Measurements from ENCODE around the gene MAML3.

The MAML3 gene

DNA sequence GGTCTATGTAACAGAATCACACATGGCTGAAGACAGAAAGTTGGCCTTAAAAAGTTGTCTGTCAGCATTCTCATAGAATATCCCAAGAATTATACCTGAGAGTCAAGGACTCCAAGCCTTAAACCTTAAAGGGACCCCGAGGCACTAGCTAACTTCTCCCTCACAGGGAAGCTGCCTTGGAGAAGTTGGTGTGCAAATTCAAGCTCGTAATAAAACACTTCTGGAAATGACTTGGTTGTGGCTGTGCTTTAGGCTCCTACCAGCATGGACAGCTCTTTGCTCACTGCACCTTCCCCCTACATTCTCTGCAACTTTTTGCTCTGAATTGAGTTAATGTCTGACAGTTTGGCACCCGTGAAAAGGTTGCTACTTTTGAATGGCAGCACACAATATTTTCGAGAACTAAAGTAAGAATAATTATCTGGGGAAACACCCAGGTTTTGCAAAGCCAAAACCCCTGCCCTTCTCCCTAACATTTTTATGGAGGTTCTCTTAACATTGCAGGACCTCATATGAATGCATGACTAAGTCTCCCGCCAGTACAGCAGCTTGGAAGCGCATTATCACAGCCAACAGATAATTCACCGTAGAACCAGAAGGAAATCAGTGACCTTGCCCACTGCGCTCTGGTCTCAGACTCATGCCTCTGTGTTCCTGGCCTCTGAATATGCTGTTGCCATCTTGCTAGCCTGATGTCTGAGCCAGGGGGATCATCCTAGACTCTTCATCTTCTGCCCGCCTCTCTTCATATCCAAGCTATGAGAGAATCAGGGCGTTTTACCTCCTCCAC, 397.4 kb downstream of the MAML3 start:
- no peak for TF ChIP-seq GATA2 (IDR thresholded peaks at IDR 0.05; ENCODE audit: low read depth, low read length)
- no peak for TF ChIP-seq GATA3 (IDR thresholded peaks at IDR 0.05; ENCODE audit: low read depth, low read length)

DNA sequence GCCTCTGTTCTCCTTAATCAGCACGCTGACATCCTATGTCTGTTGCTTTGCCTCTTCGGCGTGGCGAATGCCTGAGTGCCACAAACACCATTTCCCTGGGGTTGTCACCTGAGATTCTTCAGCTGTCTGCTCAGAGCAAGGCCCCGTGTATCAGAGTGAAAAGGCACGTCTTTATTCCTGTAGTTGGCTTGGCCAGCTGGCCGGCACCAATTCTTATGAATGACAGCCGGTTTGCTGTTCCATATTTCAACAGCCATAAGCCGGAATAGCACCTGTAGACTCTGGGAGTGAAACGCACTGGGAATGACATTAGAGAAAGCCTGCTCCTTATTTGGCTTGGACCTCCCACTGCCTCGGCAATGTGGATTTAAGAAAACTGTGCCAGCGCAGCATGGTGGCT, 399.0 kb downstream of the MAML3 start:
- TF ChIP-seq GATA2 (IDR thresholded peaks at IDR 0.05; ENCODE audit: low read depth, low read length) = no peak
- TF ChIP-seq GATA3 (IDR thresholded peaks at IDR 0.05; ENCODE audit: low read depth, low read length) = no peak

DNA sequence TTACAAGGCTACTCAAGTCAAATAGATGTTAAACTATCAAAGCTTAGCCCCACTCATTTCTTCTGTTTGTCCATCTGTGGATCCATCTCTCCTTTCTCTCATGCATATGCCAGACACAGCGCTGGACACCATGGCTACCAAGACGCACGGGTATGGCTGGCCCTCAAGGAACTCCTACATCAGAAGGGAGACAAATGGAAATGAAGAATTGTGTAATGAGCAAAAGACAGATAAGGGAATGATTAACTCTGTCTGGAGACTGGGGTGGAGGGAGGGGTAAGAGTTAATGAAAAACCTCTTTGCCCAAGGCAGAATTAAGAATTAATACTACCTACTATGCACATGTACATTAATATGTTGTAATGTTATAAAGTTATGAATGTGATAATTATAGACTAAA, 400.3 kb downstream of the MAML3 start:
- no peak for TF ChIP-seq GATA3 (IDR thresholded peaks at IDR 0.05; ENCODE audit: low read depth, low read length)
- no peak for TF ChIP-seq GATA2 (IDR thresholded peaks at IDR 0.05; ENCODE audit: low read depth, low read length)

DNA sequence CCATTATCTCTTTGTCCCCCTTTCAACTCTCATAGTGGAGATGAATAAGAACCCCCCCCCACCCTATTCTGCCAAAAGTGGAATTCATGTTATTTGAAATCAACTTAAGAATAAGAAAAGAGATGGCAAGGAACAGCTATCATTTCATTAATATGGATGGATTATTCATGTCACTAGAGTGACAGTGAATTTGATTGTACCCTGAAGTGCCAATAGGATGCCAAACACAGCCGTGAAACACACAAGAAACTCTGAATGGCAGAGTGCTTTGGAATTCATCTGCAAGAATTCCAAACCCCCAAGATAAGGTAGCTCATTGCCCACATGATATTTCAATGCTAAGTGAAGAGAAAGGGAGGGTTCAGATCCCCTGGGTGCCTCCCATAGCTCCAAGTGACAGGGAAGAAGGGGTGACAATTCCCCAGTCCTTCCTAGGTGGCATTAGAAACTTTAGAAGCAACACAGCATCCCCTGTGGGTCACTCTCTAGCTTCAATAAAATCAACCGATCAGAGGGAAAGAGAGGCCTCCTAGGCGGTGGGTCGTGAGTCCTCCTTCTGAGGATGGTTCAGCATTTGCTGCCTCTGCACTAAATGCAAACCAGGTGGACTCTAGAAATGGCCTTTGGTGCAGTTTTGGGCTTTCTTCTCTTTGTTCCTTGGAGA, 404.0 kb downstream of the MAML3 start:
- TF ChIP-seq GATA2 (IDR thresholded peaks at IDR 0.05; ENCODE audit: low read depth, low read length) (no peak), GATA3 (IDR thresholded peaks at IDR 0.05; ENCODE audit: low read depth, low read length) (no peak)

DNA sequence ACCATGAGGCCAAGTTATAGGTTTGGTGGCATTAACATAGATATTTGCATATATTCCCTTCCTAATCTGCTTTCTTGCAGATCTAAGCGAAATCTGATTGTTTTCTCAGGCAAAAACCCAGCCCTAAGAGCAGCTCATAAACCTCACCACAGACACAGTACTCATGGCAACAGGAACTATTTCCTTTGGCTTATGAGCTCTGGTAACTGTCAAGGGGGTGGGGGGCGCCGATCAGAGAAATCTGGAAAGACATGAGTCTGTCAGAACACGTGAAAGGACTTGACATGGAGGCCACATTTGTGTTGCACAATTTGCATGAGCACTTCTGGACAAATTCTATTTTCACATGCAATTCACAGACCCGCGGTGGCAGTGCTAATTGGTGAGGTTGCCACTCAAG, 404.6 kb downstream of the MAML3 start:
- TF ChIP-seq GATA2 (IDR thresholded peaks at IDR 0.05; ENCODE audit: low read depth, low read length) = no peak
- TF ChIP-seq GATA3 (IDR thresholded peaks at IDR 0.05; ENCODE audit: low read depth, low read length) = no peak

DNA sequence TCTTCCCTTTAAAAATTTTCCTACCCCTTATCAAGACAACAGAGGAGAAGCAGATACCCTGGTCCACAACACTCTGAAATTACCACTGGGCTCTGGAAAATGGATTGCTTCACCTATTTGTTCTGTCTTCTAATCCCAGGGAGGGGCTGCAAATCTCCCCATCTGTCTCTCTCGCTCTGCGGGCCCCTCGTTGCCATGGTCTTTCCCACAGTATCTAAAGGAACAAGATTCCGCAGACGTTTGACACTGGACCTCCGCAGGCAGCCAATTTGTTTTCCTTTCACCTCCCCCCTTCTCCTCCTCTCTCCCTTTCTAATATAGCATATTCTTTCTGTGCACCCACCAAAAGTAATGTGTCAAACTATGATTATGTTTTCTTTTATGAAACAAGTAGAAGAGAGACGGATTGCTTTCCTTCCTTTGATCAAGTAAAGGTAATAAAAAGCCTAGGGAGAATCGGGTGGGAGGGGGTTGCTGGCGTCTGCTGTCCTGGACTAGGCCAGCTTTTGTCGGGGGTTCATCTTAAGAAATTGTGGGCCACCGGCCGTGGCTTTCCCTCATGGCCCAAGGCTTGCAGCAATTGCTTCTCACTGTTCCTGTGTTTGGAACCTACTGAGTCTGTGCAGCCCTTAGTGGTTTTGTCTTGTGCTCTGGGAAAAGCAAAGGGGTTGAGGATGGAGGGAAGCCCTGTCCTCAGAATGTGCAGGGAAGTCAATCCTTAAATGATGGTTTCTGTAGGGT, 407.4 kb downstream of the MAML3 start:
- TF ChIP-seq GATA2 (IDR thresholded peaks at IDR 0.05; ENCODE audit: low read depth, low read length) = no peak
- TF ChIP-seq GATA3 (IDR thresholded peaks at IDR 0.05; ENCODE audit: low read depth, low read length) = no peak

DNA sequence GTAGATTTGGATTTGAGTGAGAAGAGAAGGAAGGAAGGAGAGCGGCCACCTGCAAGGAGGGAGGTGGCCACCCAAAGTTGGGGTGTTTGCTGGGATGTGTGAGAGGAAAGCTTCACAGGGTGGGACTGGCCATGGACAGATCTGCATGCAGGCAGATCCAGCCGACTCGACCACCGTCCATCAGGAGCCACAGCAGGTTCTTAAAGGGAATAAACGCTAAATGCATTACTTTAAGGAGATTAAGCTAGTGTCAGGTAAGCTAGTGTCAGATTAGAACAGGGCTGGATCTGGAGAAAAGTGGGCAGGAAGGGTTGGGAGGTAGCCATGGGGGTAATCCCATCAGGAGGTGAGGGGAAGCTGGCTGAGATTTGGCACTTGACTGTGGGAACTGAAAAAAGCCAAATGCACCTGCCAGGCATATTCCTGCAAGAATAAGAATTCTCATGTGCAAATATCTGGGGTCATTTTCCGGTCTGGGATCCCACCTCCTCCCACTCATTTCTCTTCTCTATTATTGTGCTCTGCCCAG, 408.8 kb downstream of the MAML3 start:
- no peak for TF ChIP-seq GATA2 (IDR thresholded peaks at IDR 0.05; ENCODE audit: low read depth, low read length)
- no peak for TF ChIP-seq GATA3 (IDR thresholded peaks at IDR 0.05; ENCODE audit: low read depth, low read length)

DNA sequence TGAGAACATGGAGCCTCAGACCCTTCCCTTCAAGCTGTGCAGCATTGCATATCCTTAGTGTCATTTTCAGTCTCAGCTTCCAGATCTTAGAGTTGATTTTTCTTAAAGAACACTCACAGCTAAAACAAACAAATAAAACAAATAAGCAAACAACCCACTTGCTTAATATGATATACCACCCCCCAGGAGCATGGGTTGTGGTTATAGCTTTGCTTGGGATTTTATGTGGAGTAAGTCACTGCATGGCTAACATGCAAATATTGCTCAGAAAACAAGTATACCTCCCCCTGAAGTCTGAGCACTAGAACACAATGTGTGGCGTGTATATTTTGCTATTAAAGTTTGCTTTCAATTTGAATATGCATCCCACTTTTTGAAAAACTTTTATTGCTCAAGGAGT, 409.8 kb downstream of the MAML3 start:
- TF ChIP-seq GATA2 (IDR thresholded peaks at IDR 0.05; ENCODE audit: low read depth, low read length) = no peak
- TF ChIP-seq GATA3 (IDR thresholded peaks at IDR 0.05; ENCODE audit: low read depth, low read length) = no peak

DNA sequence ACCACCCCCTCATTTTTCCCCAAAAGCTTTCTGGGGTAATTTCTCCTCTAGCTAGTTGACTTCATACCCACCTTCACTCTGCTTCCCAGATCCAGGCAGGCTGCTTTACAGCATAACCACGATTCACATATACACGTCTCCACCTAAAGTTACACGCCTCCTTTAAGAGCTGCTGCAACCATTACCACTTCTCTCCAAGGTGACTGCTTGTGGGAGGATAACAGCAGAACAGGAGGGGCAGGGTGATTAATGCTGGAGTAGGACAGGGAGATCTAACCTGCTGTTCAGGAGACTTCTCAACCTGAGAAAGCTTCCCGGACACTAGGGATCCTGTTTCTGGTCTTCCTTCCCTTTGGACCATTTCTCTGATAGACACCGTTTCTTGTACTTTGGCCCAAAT, 411.0 kb downstream of the MAML3 start:
- TF ChIP-seq GATA2 (IDR thresholded peaks at IDR 0.05; ENCODE audit: low read depth, low read length) (no peak), GATA3 (IDR thresholded peaks at IDR 0.05; ENCODE audit: low read depth, low read length) (no peak)

DNA sequence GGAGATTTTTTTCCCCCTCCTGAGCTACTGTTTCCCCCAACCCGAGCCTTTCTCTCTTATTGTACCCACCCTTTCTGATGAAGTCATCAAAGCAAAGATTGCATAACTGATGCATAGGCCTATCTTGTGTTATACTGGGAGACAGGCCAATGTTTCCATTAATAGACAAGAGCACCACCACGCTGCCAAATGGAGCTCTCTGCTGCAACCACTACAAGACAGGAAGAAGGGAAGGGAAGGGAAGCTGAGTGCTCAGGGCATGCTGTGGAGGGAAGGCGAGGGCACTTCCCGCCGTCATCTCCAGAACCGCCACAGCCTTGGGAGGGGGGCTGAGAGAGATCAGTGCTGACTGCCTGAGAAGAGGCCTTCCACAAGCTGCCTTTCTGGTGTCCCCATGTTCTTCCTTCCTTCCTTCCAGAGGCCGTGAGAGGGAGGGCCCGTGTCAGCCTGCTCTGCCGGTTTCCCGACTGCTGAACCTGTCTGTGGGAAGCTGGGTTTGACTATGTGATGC, 413.4 kb downstream of the MAML3 start:
- TF ChIP-seq GATA3 (IDR thresholded peaks at IDR 0.05; ENCODE audit: low read depth, low read length) (no peak), GATA2 (IDR thresholded peaks at IDR 0.05; ENCODE audit: low read depth, low read length) (peak; percentile 49; the same call in 1 of the 2 replicates)

DNA sequence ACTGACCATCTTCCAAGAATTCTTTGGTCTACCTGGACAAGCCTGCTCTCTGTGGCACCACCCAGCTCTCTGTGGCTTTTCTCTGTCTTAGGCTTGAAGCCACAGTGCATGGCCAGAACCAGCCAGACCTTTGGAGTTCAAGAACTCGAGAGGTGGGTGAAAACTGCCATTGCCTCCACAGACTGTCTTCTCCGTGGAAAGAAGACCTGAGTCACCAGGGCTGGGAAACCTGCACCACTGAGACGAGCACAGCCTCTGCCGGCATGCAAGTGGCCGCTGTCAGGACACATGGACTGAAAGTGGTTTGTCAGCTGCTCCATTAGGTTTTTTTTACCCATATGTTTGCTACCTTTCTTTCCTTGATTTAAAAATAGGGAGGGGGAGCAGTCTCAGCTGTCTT, 413.9 kb downstream of the MAML3 start:
- TF ChIP-seq GATA2 (IDR thresholded peaks at IDR 0.05; ENCODE audit: low read depth, low read length) = no peak

DNA sequence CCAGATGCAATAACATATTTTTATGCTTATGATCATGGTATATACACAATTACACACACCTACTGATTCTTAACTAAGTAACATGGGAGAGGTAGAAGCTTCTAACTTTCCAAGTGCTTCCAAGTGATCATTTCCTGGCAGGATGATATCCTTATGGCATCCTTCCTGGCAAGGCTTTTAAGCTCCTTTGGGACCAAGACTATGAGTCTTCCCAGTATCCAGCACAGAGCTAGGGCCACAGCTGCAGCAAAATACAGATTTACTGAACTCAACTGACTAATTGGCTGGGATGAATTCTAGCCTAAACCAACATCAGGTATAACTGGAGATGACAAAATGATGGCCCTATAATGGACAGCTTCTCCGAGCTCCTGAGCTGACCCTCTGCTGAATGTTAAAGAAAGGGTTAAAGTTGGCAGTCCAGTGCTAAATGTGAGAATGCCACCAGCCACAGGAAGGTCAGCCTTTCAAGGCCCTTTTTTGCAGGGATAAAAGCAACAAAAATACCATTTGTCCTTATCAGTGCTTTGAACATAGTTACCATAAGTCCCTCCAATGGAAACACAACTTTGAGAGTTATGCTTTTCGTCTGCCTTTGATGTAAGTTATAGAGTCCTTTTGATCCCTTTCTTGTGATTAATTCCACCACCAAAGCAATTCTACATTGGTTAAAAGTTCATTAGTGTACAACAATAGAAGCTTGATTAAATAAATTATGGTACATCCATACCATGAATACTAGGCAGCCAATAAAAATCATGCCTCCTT, 415.0 kb downstream of the MAML3 start:
- no peak for TF ChIP-seq GATA3 (IDR thresholded peaks at IDR 0.05; ENCODE audit: low read depth, low read length)
- no peak for TF ChIP-seq GATA2 (IDR thresholded peaks at IDR 0.05; ENCODE audit: low read depth, low read length)

DNA sequence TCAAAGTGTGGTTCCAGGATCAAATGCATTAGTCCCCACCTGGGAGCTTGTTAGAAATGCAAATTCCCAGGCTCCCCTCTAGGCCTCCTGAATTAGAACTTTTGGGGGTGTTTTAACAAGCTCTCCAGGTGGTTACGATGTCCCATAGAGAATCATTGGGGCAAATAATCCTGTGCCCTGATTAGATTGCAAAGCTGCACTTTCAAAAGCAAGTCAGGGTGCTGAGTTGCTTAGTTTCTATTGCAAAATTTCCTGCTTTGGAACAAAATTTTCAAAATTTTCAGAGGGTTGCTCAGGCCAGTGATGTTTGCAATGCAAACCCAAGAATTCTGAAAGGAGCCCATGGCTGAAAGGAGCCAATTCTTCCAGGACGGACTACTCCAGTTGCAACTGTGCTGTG, 417.3 kb downstream of the MAML3 start:
- no peak for TF ChIP-seq GATA2 (IDR thresholded peaks at IDR 0.05; ENCODE audit: low read depth, low read length)
- TF ChIP-seq GATA3 (IDR thresholded peaks at IDR 0.05; ENCODE audit: low read depth, low read length) = no peak

DNA sequence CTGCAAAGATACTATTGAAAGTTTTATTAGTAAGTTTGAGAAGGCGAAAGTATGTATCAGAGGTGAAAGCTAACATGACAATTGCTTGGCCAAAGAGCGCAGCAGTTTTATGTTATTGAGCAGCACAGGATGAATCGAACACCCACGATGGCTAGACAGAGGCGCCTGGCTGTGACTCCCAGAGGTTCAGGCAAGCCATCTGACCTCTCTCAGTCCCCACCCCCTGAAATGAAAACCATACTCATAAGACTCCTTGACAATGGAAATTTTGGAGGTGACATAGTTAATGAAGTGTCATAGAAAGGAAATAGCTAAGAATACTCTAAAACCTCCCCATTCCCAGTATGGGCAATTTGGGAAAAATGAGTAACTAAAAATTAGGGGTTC, 417.7 kb downstream of the MAML3 start:
- TF ChIP-seq GATA2 (IDR thresholded peaks at IDR 0.05; ENCODE audit: low read depth, low read length) (no peak), GATA3 (IDR thresholded peaks at IDR 0.05; ENCODE audit: low read depth, low read length) (no peak)
